HCT116 (cell line): ENCODE data around the gene PLCG2. TPM values are rescaled to one million over a fixed set of nuclear protein-coding genes. Genes with fewer than 3 reads are reported as not detected.

Experiments
- ATAC-seq: fragments of 200-7000 bp; cut with Tn5 transposase; 2 replicates; pipeline ENCODE4 v1.9.1; 2020; ENCODE audit warnings: mild to moderate bottlenecking, moderate library complexity
- BruUV-seq: library from RNA; stranded (reverse); fragments of 400-500 nt; replicated peaks from 2 replicates; lab custom pipeline; 2021; lab: Mats Ljungman, UMichigan
- CTCF ChIA-PET: fragments of 300-600 bp; sonication (Branson Sonifier 250); formaldehyde crosslinking; loops from one replicate; lab custom pipeline; 2021; ENCODE audit warnings: antibody characterized with exemption; lab: Charles Lee
- POLR2A ChIA-PET: fragments of 300-600, 350-600 bp; sonication (Branson Sonifier 250); formaldehyde crosslinking; loops from one replicate; lab custom pipeline; 2021; ENCODE audit warnings: antibody characterized with exemption; lab: Charles Lee
- RAD21 ChIA-PET, 2 experiments: fragments of 300-600 bp; sonication (Branson Sonifier 250); formaldehyde crosslinking; loops; one replicate each; lab custom pipeline; 2023; ENCODE audit warnings: low total read pairs in 2 of 2; ENCODE audit not compliant: uncharacterized antibody in 2 of 2, unreplicated experiment in 2 of 2, low non-redundant PET in 1 of 2; lab: Charles Lee
- DNase-seq: peaks from one replicate; pipeline ENCODE4 v3.0.0-alpha.2; 2010; ENCODE audit warnings: low read depth, low spot score
- H2AFZ ChIP-seq: fragments of 200-600 bp; shearing (Covaris generic), sonication (generic); 2 replicates; pipeline ENCODE4 v1.6.1; 2017; ENCODE audit warnings: low read depth, mixed run types, mixed read lengths, antibody characterized with exemption, low read length; ENCODE audit not compliant: poor library complexity, severe bottlenecking
- H3K27ac ChIP-seq: 2 replicates; pipeline ENCODE4 v1.5.1; 2012; ENCODE audit warnings: low read depth, low read length
- H3K27me3 ChIP-seq: fragments of 200-600 bp; sonication (generic); 2 replicates; pipeline ENCODE4 v1.6.1; 2016; ENCODE audit warnings: mixed run types, low read length, mixed read lengths; ENCODE audit not compliant: insufficient read depth
- H3K36me3 ChIP-seq, 2 experiments: fragments of 200-500 bp in 1 of 2; fragments of 200-600 bp in 1 of 2; sonication (Bioruptor generic) in 1 of 2; sonication (generic) in 1 of 2; 2 replicates each; pipeline versions ENCODE4 v1.5.1 to v1.6.1; 2014 to 2016; ENCODE audit warnings: low read length in 2 of 2, inconsistent platforms in 1 of 2, mixed read lengths in 1 of 2, mixed run types in 1 of 2; ENCODE audit not compliant: insufficient read depth in 2 of 2, control insufficient read depth in 1 of 2
- H3K4me1 ChIP-seq, 2 experiments: fragments of 200-600 bp in 1 of 2; sonication (generic) in 1 of 2; 2 replicates each; pipeline versions ENCODE4 v1.5.1 to v1.6.1; 2012 to 2017; ENCODE audit warnings: low read length in 2 of 2, inconsistent platforms in 1 of 2, mild to moderate bottlenecking in 1 of 2, mixed read lengths in 1 of 2, mixed run types in 1 of 2, moderate library complexity in 1 of 2; ENCODE audit not compliant: insufficient read depth in 2 of 2, control insufficient read depth in 1 of 2
- H3K4me2 ChIP-seq: fragments of 200-600 bp; sonication (generic); 2 replicates; pipeline ENCODE4 v1.6.1; 2017; ENCODE audit warnings: mixed run types, low read length, mixed read lengths
- H3K4me3 ChIP-seq, 2 experiments: fragments of 200-600 bp in 1 of 2; sonication (generic) in 1 of 2; replicated peaks in 1 of 2; 2 replicates each; pipeline ENCODE4 v1.5.1; 2011 to 2016; ENCODE audit warnings: low read length in 2 of 2, control low read depth in 1 of 2, low read depth in 1 of 2, mild to moderate bottlenecking in 1 of 2, mixed read lengths in 1 of 2, mixed run types in 1 of 2
- H3K79me2 ChIP-seq: fragments of 200-600 bp; sonication (generic); 2 replicates; pipeline ENCODE4 v1.6.1; 2017; ENCODE audit warnings: mild to moderate bottlenecking, mixed run types, low read length, moderate library complexity, mixed read lengths; ENCODE audit not compliant: insufficient read depth
- H3K9ac ChIP-seq: fragments of 200-600 bp; sonication (generic); 2 replicates; pipeline ENCODE4 v1.6.1; 2016; ENCODE audit warnings: low read length, mixed read lengths
- H3K9me2 ChIP-seq: fragments of 200-600 bp; sonication (generic), shearing (Covaris generic); 2 replicates; pipeline ENCODE4 v1.6.1; 2017; ENCODE audit warnings: mixed run types, mild to moderate bottlenecking, moderate library complexity; ENCODE audit not compliant: insufficient read depth
- H3K9me3 ChIP-seq, 2 experiments: fragments of 200-500 bp in 1 of 2; fragments of 200-600 bp in 1 of 2; sonication (Bioruptor generic) in 1 of 2; sonication (generic) in 1 of 2; 2 replicates each; pipeline ENCODE4 v1.6.1; 2014 to 2017; ENCODE audit warnings: low read length in 2 of 2, mixed read lengths in 2 of 2, inconsistent platforms in 1 of 2, low read depth in 1 of 2, mild to moderate bottlenecking in 1 of 2, mixed run types in 1 of 2, moderate library complexity in 1 of 2; ENCODE audit not compliant: control insufficient read depth in 1 of 2, insufficient read depth in 1 of 2
- H4K20me1 ChIP-seq: fragments of 200-600 bp; sonication (generic), shearing (Covaris generic); 2 replicates; pipeline ENCODE4 v1.6.1; 2017; ENCODE audit warnings: mixed run types, mild to moderate bottlenecking, moderate library complexity; ENCODE audit not compliant: insufficient read depth
- ATF3 ChIP-seq: IDR thresholded peaks from 2 replicates; pipeline ENCODE4 v1.6.1; 2012
- EGR1 ChIP-seq: IDR thresholded peaks from 2 replicates; pipeline ENCODE4 v1.6.1; 2012; ENCODE audit warnings: low read depth
- ELF1 ChIP-seq: IDR thresholded peaks from 2 replicates; pipeline ENCODE4 v1.6.1; 2012; ENCODE audit warnings: low read depth, borderline replicate concordance
- EZH2phosphoT487 ChIP-seq: fragments of 200-600 bp; IDR thresholded peaks from 2 replicates; pipeline ENCODE4 v1.6.1; 2018; ENCODE audit warnings: antibody characterized with exemption, borderline replicate concordance
- POLR2AphosphoS5 ChIP-seq: IDR thresholded peaks from 2 replicates; pipeline ENCODE4 v1.6.1; 2011; ENCODE audit warnings: mild to moderate bottlenecking, low read depth, low read length, moderate library complexity
- RAD21 ChIP-seq: IDR thresholded peaks from 2 replicates; pipeline ENCODE4 v1.6.1; 2012; ENCODE audit warnings: low read depth, mild to moderate bottlenecking
- REST ChIP-seq: IDR thresholded peaks from 2 replicates; pipeline ENCODE4 v1.6.1; 2012; ENCODE audit warnings: low read depth
- SIN3A ChIP-seq: IDR thresholded peaks from 2 replicates; pipeline ENCODE4 v1.6.1; 2012; ENCODE audit warnings: low read depth
- TCF7L2 ChIP-seq: IDR thresholded peaks from 2 replicates; pipeline ENCODE4 v1.7.0; 2011; ENCODE audit warnings: borderline replicate concordance, inconsistent platforms; ENCODE audit not compliant: insufficient read depth, insufficient read length; ENCODE audit errors: extremely low read depth
- ZBTB33 ChIP-seq: IDR thresholded peaks from 2 replicates; pipeline ENCODE4 v1.6.1; 2011; ENCODE audit warnings: mild to moderate bottlenecking, low read length, moderate library complexity; ENCODE audit not compliant: insufficient replicate concordance; ENCODE audit errors: extremely low read depth
- ZFX ChIP-seq: fragments of 450-650 bp; IDR thresholded peaks from 2 replicates; pipeline ENCODE4 v1.6.1; 2017
- intact Hi-C: fragments of 100-400 bp; cut with micrococcal nuclease; formaldehyde crosslinking; loops from 2 replicates; pipeline ENCODE4 v1.10.0; 2022
- total RNA-seq: library from RNA; stranded (reverse); gene quantifications from one replicate; pipeline ENCODE4 v1.2.1, GENCODE V29; 2021; ENCODE audit not compliant: unreplicated experiment

PLCG2 gene
- total RNA-seq, 1 experiment from 2014 or later = 31.2 TPM

GRCh38 chr16:81860287-81861266, 81.5 kb downstream of the PLCG2 start:
- Histone ChIP-seq H3K27me3 (no peaks in the 10 kb centered on the region), H3K4me3 (no peak overlapping the region), H3K9me3 (no peaks in the 10 kb centered on the region), H3K79me2 (no peaks in the 10 kb centered on the region), H3K27ac (no peak overlapping the region), H3K4me1 (no peaks in the 10 kb centered on the region), H3K9ac (no peak overlapping the region), H3K36me3 (no peaks in the 10 kb centered on the region), H2AFZ (no peak overlapping the region), H3K4me2 (no peak overlapping the region), H4K20me1 (no peaks in the 10 kb centered on the region), H3K9me2 (no peaks in the 10 kb centered on the region)
- BruUV-seq = no TSS peak
- RAD21 ChIA-PET = no interaction called here
- POLR2A ChIA-PET = no interaction called here
- CTCF ChIA-PET = interaction anchor here (1.0 to 1.4 kb wide), 3 partner anchors 13 to 20 kb away, joined by 3 to 5 read pairs (median 3); no protein-coding TSS in a partner anchor
- intact Hi-C loops = no loop called here
- TF ChIP-seq EGR1 (no peak), ZFX (no peak), ATF3 (no peak), POLR2AphosphoS5 (no peak), RAD21 (no peak), REST (no peak), ZBTB33 (no peak), SIN3A (no peak), ELF1 (no peak), EZH2phosphoT487 (no peak), TCF7L2 (no peak)
- DNase-seq (no peak), ATAC-seq (no peak)
